Pancreas (tissue), 10 donors: ENCODE data around the gene MKNK2. TPM values are rescaled to one million over a fixed set of nuclear protein-coding genes. Genes with fewer than 3 reads are reported as not detected.

Source experiments
- ATAC-seq, 4 donors: fragments of 200-7000 bp; cut with Tn5 transposase; one replicate each; pipeline versions ENCODE4 v1.8.0 to v1.9.1; 2020; ENCODE audit warnings: mild to moderate bottlenecking in 4 of 4, moderate library complexity in 4 of 4
- DNase-seq, 6 donors: peaks; one replicate each; pipeline ENCODE4 v3.0.0-alpha.2; 2020
- FAIRE-seq: peaks from 2 replicates; lab custom pipeline; 2012; peaks lifted over from hg19 to GRCh38; lab: Jason Lieb, UNC
- H3K27ac ChIP-seq, 4 donors: fragments of 200-600 bp; sonication (generic); 1 replicate in 3 of 4; 2 replicates in 1 of 4; pipeline versions ENCODE4 v1.5.0 to v1.8.0; 2020
- H3K27me3 ChIP-seq, 4 donors: fragments of 200-600 bp; one replicate each; pipeline ENCODE4 v1.8.0; 2021
- H3K36me3 ChIP-seq, 3 donors: fragments of 200-600 bp; sonication (generic) in 1 of 3; one replicate each; pipeline versions ENCODE4 v1.5.0 to v1.8.0; 2020 to 2021
- H3K4me1 ChIP-seq, 3 donors: fragments of 200-600 bp; one replicate each; pipeline ENCODE4 v1.8.0; 2021
- H3K4me3 ChIP-seq, 4 donors: fragments of 200-600 bp; sonication (generic) in 2 of 4; one replicate each; pipeline versions ENCODE4 v1.5.0 to v1.8.0; 2020 to 2021
- H3K9me3 ChIP-seq, 4 donors: fragments of 200-600 bp; one replicate each; pipeline ENCODE4 v1.8.0; 2021
- CTCF ChIP-seq, 4 donors: fragments of 200-600 bp; sonication (generic) in 3 of 4; IDR thresholded peaks; one replicate each; pipeline versions ENCODE4 v1.5.0 to v1.8.0; 2021; ENCODE audit warnings: antibody characterized with exemption in 4 of 4
- WGBS, 2 donors: extraction: QIAGEN DNeasy Blood & Tissue Kit; methylation state at CpG; one replicate each; pipeline ENCODE4 v1.1.7; 2013; 5-methylcytosine and 5-hydroxymethylcytosine counted together
- intact Hi-C, 3 donors: fragments of 100-400 bp; cut with DNase I; formaldehyde crosslinking; loops; one replicate each; pipeline versions ENCODE4 v1.11.1 to v1.14.2; 2022
- polyA plus RNA-seq, 2 donors: library from polyadenylated mRNA; stranded (reverse); fragments of 200-250 nt; gene quantifications; one replicate each; pipeline ENCODE4 v1.2.3, GENCODE V29; 2013
- total RNA-seq, 6 donors: library from RNA; stranded (reverse); fragmentation: NEBNext Ultra II Directional in 4 of 6; extraction: Animal tissue kit (Norgen Biotek cat#: 25700) in 4 of 6; gene quantifications; one replicate each; pipeline versions ENCODE4 v1.2.1 to v1.2.4, GENCODE V29; 2021 to 2023
- donor health status: healthy with polysubstance abuse.
- donor health status: DM: no; HTN: no; CAD: no; lungs with moderate emphysema.
- donor health status: DM: no; HTN: no; CAD: no.
- donor health status: control.
- donor health status: control.
- donor health status: Bipolar disorder and iron deficiency.
- donor health status: DM: yes; HTN: yes; CAD: no.
- donor health status: DM: no; HTN: no; CAD: no.
- donor health status: DM: no; HTN: no; CAD: no.
- donor health status: DM: yes; HTN: yes; CAD: no.

MKNK2 gene
- total and polyA plus RNA-seq, 8 donors = 102 to 446 (median 239) TPM

GRCh38 chr19:2043251-2043641 lies 7.8 kb downstream of the MKNK2 start:
- Histone ChIP-seq H3K4me3 (no peak overlapping the region), H3K4me1 (peaks cover 61 to 72% (median 67%) of the 10 kb centered on the region in 3 donors), H3K27ac (peak overlapping the region in 3 of 4 donors; percentile 53 to 98 (median 94)), H3K9me3 (no peaks in the 10 kb centered on the region), H3K27me3 (no peaks in the 10 kb centered on the region), H3K36me3 (peaks cover 3 to 35% (median 32%) of the 10 kb centered on the region in 3 donors)
- FAIRE-seq (no peak), DNase-seq (peak in 5 of 6 donors; percentile 35 to 82 (median 57)), ATAC-seq (no peak)
- intact Hi-C loops = no loop called here
- no peak for TF ChIP-seq CTCF (IDR thresholded peaks at IDR 0.05)
- 38 to 45% methylated on average over 9 of the region's 9 CpGs for WGBS, 2 donors

GRCh38 chr19:2042485-2043250 lies 8.4 kb downstream of the MKNK2 start:
- no peak for TF ChIP-seq CTCF (IDR thresholded peaks at IDR 0.05)
- peak; percentile 2 to 9 (median 4) for ATAC-seq
- peak overlapping the region in 2 of 4 donors; percentile 8 to 26 for H3K4me3 ChIP-seq
- peak; percentile 58 to 90 (median 72) for DNase-seq
- 20% methylated on average over 29 of the region's 29 CpGs for WGBS, 2 donors
- peaks cover 55 to 66% (median 61%) of the 10 kb centered on the region in 3 donors for H3K4me1 ChIP-seq
- FAIRE-seq = no peak
- H3K27me3 ChIP-seq = no peaks in the 10 kb centered on the region
- H3K9me3 ChIP-seq = no peaks in the 10 kb centered on the region
- peaks cover 3 to 35% (median 32%) of the 10 kb centered on the region in 3 donors for H3K36me3 ChIP-seq
- H3K27ac ChIP-seq = peak overlapping the region; percentile 57 to 98 (median 81)
- intact Hi-C loops = no loop called here

- Histone ChIP-seq H3K27me3 (no peaks in the 10 kb centered on the region), H3K27ac (peak overlapping the region; percentile 67 to 98 (median 81)), H3K36me3 (peaks cover 3 to 35% (median 32%) of the 10 kb centered on the region in 3 donors), H3K4me1 (peaks cover 49 to 60% (median 53%) of the 10 kb centered on the region in 3 donors), H3K4me3 (peak overlapping the region in 2 of 4 donors; percentile 25 to 37), H3K9me3 (no peaks in the 10 kb centered on the region)
- no peak for TF ChIP-seq CTCF (IDR thresholded peaks at IDR 0.05)
- ATAC-seq (peak; percentile 82 to 91 (median 84)), FAIRE-seq (no peak), DNase-seq (peak; percentile 98 to 100 (median 100))
- 8 to 14% methylated on average over 36 to 77 of the region's 77 CpGs for WGBS, 2 donors
- intact Hi-C loops = no loop called here
Measured at GRCh38 chr19:2041683-2042484, 9.2 kb downstream of the MKNK2 start.

- H3K36me3 ChIP-seq = peaks cover 3 to 35% (median 32%) of the 10 kb centered on the region in 3 donors
- H3K4me3 ChIP-seq = peak overlapping the region in 1 of 4 donors; percentile 37
- no peak for TF ChIP-seq CTCF (IDR thresholded peaks at IDR 0.05)
- no peak for FAIRE-seq
- peak overlapping the region; percentile 67 to 98 (median 79) for H3K27ac ChIP-seq
- no peak for ATAC-seq
- no peaks in the 10 kb centered on the region for H3K9me3 ChIP-seq
- H3K4me1 ChIP-seq = peaks cover 44 to 54% (median 48%) of the 10 kb centered on the region in 3 donors
- intact Hi-C loops = no loop called here
- peak in 2 of 6 donors; percentile 47 to 55 for DNase-seq
- WGBS, 2 donors = 50 to 53% methylated on average over 6 of the region's 6 CpGs
- no peaks in the 10 kb centered on the region for H3K27me3 ChIP-seq
Measured at GRCh38 chr19:2041433-2041682, 9.7 kb downstream of the MKNK2 start.
